Measurements from ENCODE around the gene NAPG. TPM values are rescaled to one million over a fixed set of nuclear protein-coding genes. Genes with fewer than 3 reads are reported as not detected.

Gene NAPG
- total and polyA plus RNA-seq, 2 donors (not counting 3 experiments of a cell fraction or from before 2014, with no cell fraction given): 10.8 to 34.1 TPM

DNA sequence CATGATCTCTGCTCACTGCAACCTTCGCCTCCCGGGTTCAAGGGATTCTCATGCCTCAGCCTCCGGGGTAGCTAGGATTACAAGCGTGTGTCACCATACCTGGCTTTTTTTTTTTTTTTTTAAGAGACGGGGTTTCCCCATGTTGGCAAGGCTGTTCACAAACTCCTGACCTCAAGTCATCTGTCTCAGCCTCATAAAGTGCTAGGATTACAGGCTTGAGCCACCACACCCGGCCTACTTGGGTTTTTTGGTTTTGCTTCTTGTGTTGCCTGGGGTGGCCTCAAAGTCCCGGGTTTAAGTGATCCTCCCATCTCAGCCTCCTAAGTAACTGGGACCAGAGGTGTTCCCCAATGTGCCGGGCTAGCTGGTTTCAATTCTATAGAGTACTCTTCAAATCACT, 64.6 kb downstream of the NAPG start:
- H3K79me2 ChIP-seq (ENCODE audit: control insufficient read depth, insufficient read depth, low read length): no peaks in the 10 kb centered on the region
- TF ChIP-seq, protein P1, sequence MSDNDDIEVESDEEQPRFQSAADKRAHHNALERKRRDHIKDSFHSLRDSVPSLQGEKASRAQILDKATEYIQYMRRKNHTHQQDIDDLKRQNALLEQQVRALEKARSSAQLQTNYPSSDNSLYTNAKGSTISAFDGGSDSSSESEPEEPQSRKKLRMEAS (IDR thresholded peaks at IDR 0.05; ENCODE audit: insufficient read depth, insufficient read length): no peak
- no peak for TF ChIP-seq MYC (IDR thresholded peaks at IDR 0.05; ENCODE audit: low read depth, low read length)
- TF ChIP-seq JUN (IDR thresholded peaks at IDR 0.05; ENCODE audit: borderline replicate concordance, insufficient read depth, insufficient read length, low read depth): no peak
- TF ChIP-seq, protein P2, sequence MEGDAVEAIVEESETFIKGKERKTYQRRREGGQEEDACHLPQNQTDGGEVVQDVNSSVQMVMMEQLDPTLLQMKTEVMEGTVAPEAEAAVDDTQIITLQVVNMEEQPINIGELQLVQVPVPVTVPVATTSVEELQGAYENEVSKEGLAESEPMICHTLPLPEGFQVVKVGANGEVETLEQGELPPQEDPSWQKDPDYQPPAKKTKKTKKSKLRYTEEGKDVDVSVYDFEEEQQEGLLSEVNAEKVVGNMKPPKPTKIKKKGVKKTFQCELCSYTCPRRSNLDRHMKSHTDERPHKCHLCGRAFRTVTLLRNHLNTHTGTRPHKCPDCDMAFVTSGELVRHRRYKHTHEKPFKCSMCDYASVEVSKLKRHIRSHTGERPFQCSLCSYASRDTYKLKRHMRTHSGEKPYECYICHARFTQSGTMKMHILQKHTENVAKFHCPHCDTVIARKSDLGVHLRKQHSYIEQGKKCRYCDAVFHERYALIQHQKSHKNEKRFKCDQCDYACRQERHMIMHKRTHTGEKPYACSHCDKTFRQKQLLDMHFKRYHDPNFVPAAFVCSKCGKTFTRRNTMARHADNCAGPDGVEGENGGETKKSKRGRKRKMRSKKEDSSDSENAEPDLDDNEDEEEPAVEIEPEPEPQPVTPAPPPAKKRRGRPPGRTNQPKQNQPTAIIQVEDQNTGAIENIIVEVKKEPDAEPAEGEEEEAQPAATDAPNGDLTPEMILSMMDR (IDR thresholded peaks at IDR 0.05; ENCODE audit: extremely low read depth in 1 of 2, insufficient read depth in 1 of 2, low read depth in 1 of 2, low read length in 2 of 2): no peak
- no peak for TF ChIP-seq POLR2A (IDR thresholded peaks at IDR 0.05; ENCODE audit: low read depth, low read length)
- no peak for TF ChIP-seq EZH2 (IDR thresholded peaks at IDR 0.05; ENCODE audit: borderline replicate concordance, low read depth, low read length, severe bottlenecking)
- no peak for TF ChIP-seq GATA2 (IDR thresholded peaks at IDR 0.05; ENCODE audit: insufficient read depth, insufficient read length, low read depth, low read length)
- TF ChIP-seq FOS (IDR thresholded peaks at IDR 0.05; ENCODE audit: borderline replicate concordance, insufficient read depth, low read length): no peak
- no peak for TF ChIP-seq POLR2AphosphoS5 (IDR thresholded peaks at IDR 0.05; ENCODE audit: insufficient read depth, low read depth, low read length)
- H4K20me1 ChIP-seq (replicated peaks; ENCODE audit: control insufficient read depth, extremely low read depth, insufficient read depth, low read length): no peaks in the 10 kb centered on the region
- H3K9me3 ChIP-seq (replicated peaks; ENCODE audit: control insufficient read depth, insufficient read depth, low read length): no peaks in the 10 kb centered on the region
- POLR2A ChIA-PET: no interaction called here
- H3K9me1 ChIP-seq (replicated peaks; ENCODE audit: control insufficient read depth, extremely low read depth, insufficient read depth, low read length): no peaks in the 10 kb centered on the region
- BruUV-seq (replicated peaks): no TSS peak
- dilution Hi-C loops (cut with MboI; ENCODE audit: extremely low pct_ligation_motif_present, low sequenced_read_pairs) (no loop called here), intact Hi-C loops (cut with micrococcal nuclease) (no loop called here)
- H3K27ac ChIP-seq (ENCODE audit: insufficient read depth, low read depth, low read length): no peak overlapping the region
- no peak overlapping the region for H3K9ac ChIP-seq (replicated peaks; ENCODE audit: extremely low read depth, insufficient read depth, low read length)
- H3K27me3 ChIP-seq (ENCODE audit: control insufficient read depth in 2 of 2, insufficient read depth in 2 of 2, low read length in 2 of 2): peaks cover 0 to 2% of the 10 kb centered on the region in 2 experiments
- no peak overlapping the region for H3K4me2 ChIP-seq (ENCODE audit: insufficient read depth, low read length)
- H3K4me3 ChIP-seq (replicated peaks in 1 of 3; ENCODE audit: insufficient read depth in 1 of 3, low read depth in 1 of 3, low read length in 3 of 3): no peak overlapping the region
- no peak overlapping the region for H2AFZ ChIP-seq (ENCODE audit: low read depth, low read length)
- DNase-seq (ENCODE audit: low read depth, low spot score) (no peak), FAIRE-seq (no peak)
- no peaks in the 10 kb centered on the region for H3K36me3 ChIP-seq (ENCODE audit: control insufficient read depth in 2 of 2, extremely low read depth in 1 of 2, insufficient read depth in 2 of 2, low read length in 2 of 2)
- no peaks in the 10 kb centered on the region for H3K4me1 ChIP-seq (ENCODE audit: control insufficient read depth, extremely low read depth, insufficient read depth, low read length)
- CTCF ChIA-PET: no interaction called here
